Hepatocyte (in vitro differentiated cells): ENCODE measurements around the gene HNRNPLL.

Source experiments
- CTCF ChIP-seq: fragments of 200-600 bp; sonication (generic); IDR thresholded peaks from 2 replicates; pipeline ENCODE4 v1.5.1; 2016; ENCODE audit warnings: antibody characterized with exemption, mild to moderate bottlenecking; ENCODE audit not compliant: poor library complexity
- EZH2phosphoT487 ChIP-seq: fragments of 200-600 bp; sonication (generic); IDR thresholded peaks from one replicate; pipeline ENCODE4 v1.6.1; 2018; ENCODE audit warnings: antibody characterized with exemption, mild to moderate bottlenecking, low read depth, moderate library complexity; ENCODE audit not compliant: unreplicated experiment, severe bottlenecking

GRCh38 chr2:38600242-38600891 lies 2.4 kb downstream of the HNRNPLL start:
- TF ChIP-seq CTCF (no peak), EZH2phosphoT487 (no peak)
